GM23338 (cell line): ENCODE results near the gene FANCB. TPM values are rescaled to one million over a fixed set of nuclear protein-coding genes. Genes with fewer than 3 reads are reported as not detected.

ENCODE experiments used
- ATAC-seq: fragments of 200-7000 bp; cut with Tn5 transposase; 3 replicates; pipeline ENCODE4 v1.9.1; 2020
- DNase-seq: peaks from one replicate; pipeline ENCODE4 v3.0.0-alpha.2; 2015; ENCODE audit warnings: low spot score
- H2AFZ ChIP-seq: fragments of 200-600 bp; sonication (generic); 2 replicates; pipeline ENCODE4 v1.8.0; 2016; ENCODE audit warnings: antibody characterized with exemption, mild to moderate bottlenecking, moderate library complexity
- H3F3A ChIP-seq: fragments of 200-600 bp; sonication (generic); replicated peaks from 2 replicates; pipeline ENCODE4 v1.8.0; 2017; ENCODE audit warnings: antibody characterized with exemption, mixed run types, low read depth
- H3K27ac ChIP-seq: fragments of 200-600 bp; sonication (generic); 2 replicates; pipeline ENCODE4 v1.6.1; 2016; ENCODE audit warnings: low read depth
- H3K27me3 ChIP-seq: fragments of 200-600 bp; sonication (generic); 2 replicates; pipeline ENCODE4 v1.8.0; 2016; ENCODE audit warnings: mild to moderate bottlenecking, mixed run types, moderate library complexity; ENCODE audit not compliant: insufficient read depth
- H3K36me3 ChIP-seq: fragments of 200-600 bp; sonication (generic); 2 replicates; pipeline ENCODE4 v1.8.0; 2016; ENCODE audit warnings: mild to moderate bottlenecking; ENCODE audit not compliant: insufficient read depth
- H3K4me1 ChIP-seq: fragments of 200-600 bp; sonication (generic); 2 replicates; pipeline ENCODE4 v1.8.0; 2016; ENCODE audit warnings: mild to moderate bottlenecking, moderate library complexity; ENCODE audit not compliant: insufficient read depth
- H3K4me2 ChIP-seq: fragments of 200-600 bp; sonication (generic); 2 replicates; pipeline ENCODE4 v1.7.1; 2017; ENCODE audit warnings: mixed run types
- H3K4me3 ChIP-seq: fragments of 200-600 bp; sonication (generic); 2 replicates; pipeline ENCODE4 v1.6.1; 2016; ENCODE audit warnings: mixed run types
- H3K79me2 ChIP-seq: fragments of 200-600 bp; sonication (generic); replicated peaks from 2 replicates; pipeline ENCODE4 v1.8.0; 2017; ENCODE audit warnings: mild to moderate bottlenecking; ENCODE audit not compliant: insufficient read depth
- H3K9me2 ChIP-seq: fragments of 200-600 bp; sonication (generic); 2 replicates; pipeline ENCODE4 v1.8.0; 2017; ENCODE audit not compliant: insufficient read depth
- H4K20me1 ChIP-seq: fragments of 200-600 bp; sonication (generic); replicated peaks from 2 replicates; pipeline ENCODE4 v1.8.0; 2017; ENCODE audit warnings: mild to moderate bottlenecking; ENCODE audit not compliant: insufficient read depth
- H3K27ac Mint-ChIP-seq: 2 replicates; pipeline ENCODE4 v1.8.0; 2020; ENCODE audit warnings: inconsistent platforms, mild to moderate bottlenecking, moderate library complexity, mixed read lengths
- H3K27me3 Mint-ChIP-seq: 3 replicates; pipeline ENCODE4 v1.8.0; 2022; ENCODE audit warnings: low read depth, mild to moderate bottlenecking, moderate library complexity, mixed read lengths, inconsistent platforms; ENCODE audit not compliant: insufficient read depth, poor library complexity
- H3K36me3 Mint-ChIP-seq: 3 replicates; pipeline ENCODE4 v1.8.0; 2021; ENCODE audit warnings: low read depth, mild to moderate bottlenecking, inconsistent platforms, moderate library complexity, mixed read lengths
- H3K4me1 Mint-ChIP-seq: 3 replicates; pipeline ENCODE4 v1.8.0; 2020; ENCODE audit warnings: mild to moderate bottlenecking, inconsistent platforms, mixed read lengths
- H3K4me3 Mint-ChIP-seq: 3 replicates; pipeline ENCODE4 v1.8.0; 2021; ENCODE audit warnings: moderate library complexity, mild to moderate bottlenecking, inconsistent platforms, mixed read lengths
- H3K9me3 Mint-ChIP-seq: 3 replicates; pipeline ENCODE4 v1.8.0; 2020; ENCODE audit warnings: moderate library complexity, mild to moderate bottlenecking, inconsistent platforms, mixed read lengths
- CREB1 ChIP-seq: fragments of 250-450 bp; sonication (Bioruptor Pico); IDR thresholded peaks from 2 replicates; pipeline ENCODE4 v1.5.0; 2020; ENCODE audit warnings: low read depth, mild to moderate bottlenecking, moderate library complexity
- CTCF ChIP-seq, 2 experiments: fragments of 200-600 bp in 1 of 2; sonication (generic) in 1 of 2; conservative IDR thresholded peaks; 2 replicates each; pipeline versions ENCODE4 v1.5.1 to v1.6.1; 2016 to 2017; ENCODE audit warnings: antibody characterized with exemption in 2 of 2, low read depth in 2 of 2, mild to moderate bottlenecking in 2 of 2, moderate library complexity in 1 of 2
- ETS1 ChIP-seq: IDR thresholded peaks from 2 replicates; pipeline ENCODE4 v1.6.1; 2016; ENCODE audit warnings: antibody characterized with exemption
- EZH2 ChIP-seq: fragments of 200-600 bp; sonication (generic); IDR thresholded peaks from one replicate; pipeline ENCODE4 v1.8.0; 2017; ENCODE audit warnings: antibody characterized with exemption, mild to moderate bottlenecking, low read depth; ENCODE audit not compliant: unreplicated experiment
- JUNB ChIP-seq: IDR thresholded peaks from one replicate; pipeline ENCODE4 v1.6.1; 2016; ENCODE audit warnings: antibody characterized with exemption; ENCODE audit not compliant: unreplicated experiment
- NANOG ChIP-seq: IDR thresholded peaks from 2 replicates; pipeline ENCODE4 v1.6.1; 2016; ENCODE audit warnings: antibody characterized with exemption, borderline replicate concordance
- POLR2AphosphoS5 ChIP-seq: IDR thresholded peaks from 2 replicates; pipeline ENCODE4 v1.6.1; 2016; ENCODE audit warnings: antibody characterized with exemption, low read depth
- REST ChIP-seq: IDR thresholded peaks from one replicate; pipeline ENCODE4 v1.6.1; 2018; ENCODE audit warnings: antibody characterized with exemption; ENCODE audit not compliant: unreplicated experiment
- STAT1 ChIP-seq: IDR thresholded peaks from one replicate; pipeline ENCODE4 v1.6.1; 2016; ENCODE audit warnings: antibody characterized with exemption; ENCODE audit not compliant: unreplicated experiment
- ZNF114 ChIP-seq: fragments of 250-450 bp; sonication (Bioruptor Pico); IDR thresholded peaks from 2 replicates; pipeline ENCODE4 v1.5.0; 2020; ENCODE audit warnings: mild to moderate bottlenecking, moderate library complexity
- ZNF331 ChIP-seq: fragments of 250-450 bp; sonication (Bioruptor Pico); IDR thresholded peaks from 2 replicates; pipeline ENCODE4 v1.5.0; 2020; ENCODE audit warnings: low read depth, mild to moderate bottlenecking, moderate library complexity
- polyA plus RNA-seq: library from polyadenylated mRNA; unstranded; fragments of >200 nt; fragmentation: Nextera tagmentation; extraction: Ambion mirVana; gene quantifications from 2 replicates; pipeline ENCODE4 v1.2.1, GENCODE V29; 2016
- total RNA-seq: library from RNA; depleted of rRNA; stranded (reverse); fragments of >200 nt; shearing (Covaris generic); gene quantifications from 2 replicates; pipeline ENCODE4 v1.2.3, GENCODE V29; 2014

The FANCB gene
- total and polyA plus RNA-seq, 2 experiments from 2014 or later = 16.2 to 16.8 TPM

GRCh38 chrX:14902537-14902936, 29.7 kb upstream of the FANCB start (continued):
- TF ChIP-seq REST = no peak

- H3K27me3 Mint-ChIP-seq = no peaks in the 10 kb centered on the region
- no peak overlapping the region for H3K4me2 ChIP-seq
- H3K27me3 ChIP-seq = no peaks in the 10 kb centered on the region
- no peak overlapping the region for H3K4me3 ChIP-seq
- no peaks in the 10 kb centered on the region for H3K79me2 ChIP-seq
- no peaks in the 10 kb centered on the region for H3K4me1 ChIP-seq
- H4K20me1 ChIP-seq = no peaks in the 10 kb centered on the region
- 0 out of 2 replicates have a peak, but pooled peaks cover 4% of the 10 kb centered on the region for H3K36me3 ChIP-seq
- H3F3A ChIP-seq = no peaks in the 10 kb centered on the region
- peaks cover 4% of the 10 kb centered on the region; the same call in 1 of the 3 replicates for H3K9me3 Mint-ChIP-seq
- peaks cover 19% of the 10 kb centered on the region for H3K36me3 Mint-ChIP-seq
- no peak overlapping the region for H3K4me3 Mint-ChIP-seq
- no peak for DNase-seq
- no peak for ATAC-seq
- no peak overlapping the region for H2AFZ ChIP-seq
- H3K4me1 Mint-ChIP-seq = no peaks in the 10 kb centered on the region
- no peaks in the 10 kb centered on the region for H3K9me2 ChIP-seq
- H3K27ac ChIP-seq = no peak overlapping the region
- H3K27ac Mint-ChIP-seq = peak overlapping the region; percentile 75; the same call in 1 of the 2 replicates
- TF ChIP-seq POLR2AphosphoS5 = no peak
- no peak for TF ChIP-seq ZNF331 (CRISPR knock-in tag)
- TF ChIP-seq JUNB = no peak
- TF ChIP-seq CREB1 = no peak
- TF ChIP-seq ETS1 = no peak
- TF ChIP-seq ZNF114 = no peak
- no peak for TF ChIP-seq REST
- TF ChIP-seq CTCF (conservative IDR thresholded peaks at IDR 0.05; ENCODE audit: low read depth in 2 of 2) = no peak
- TF ChIP-seq EZH2 = no peak
- no peak for TF ChIP-seq NANOG
- TF ChIP-seq STAT1 = no peak
Observed at GRCh38 chrX:14899607-14900006, 26.7 kb upstream of the FANCB start.
